HG03342 (cell line): ENCODE data around the gene SLC25A22.

Experiments
- ATAC-seq: cut with Tn5 transposase; IDR thresholded peaks from one replicate; pipeline ENCODE4 v1.9.1; 2021; ENCODE audit warnings: mild to moderate bottlenecking, moderate library complexity; ENCODE audit not compliant: unreplicated experiment

SLC25A22 gene

DNA sequence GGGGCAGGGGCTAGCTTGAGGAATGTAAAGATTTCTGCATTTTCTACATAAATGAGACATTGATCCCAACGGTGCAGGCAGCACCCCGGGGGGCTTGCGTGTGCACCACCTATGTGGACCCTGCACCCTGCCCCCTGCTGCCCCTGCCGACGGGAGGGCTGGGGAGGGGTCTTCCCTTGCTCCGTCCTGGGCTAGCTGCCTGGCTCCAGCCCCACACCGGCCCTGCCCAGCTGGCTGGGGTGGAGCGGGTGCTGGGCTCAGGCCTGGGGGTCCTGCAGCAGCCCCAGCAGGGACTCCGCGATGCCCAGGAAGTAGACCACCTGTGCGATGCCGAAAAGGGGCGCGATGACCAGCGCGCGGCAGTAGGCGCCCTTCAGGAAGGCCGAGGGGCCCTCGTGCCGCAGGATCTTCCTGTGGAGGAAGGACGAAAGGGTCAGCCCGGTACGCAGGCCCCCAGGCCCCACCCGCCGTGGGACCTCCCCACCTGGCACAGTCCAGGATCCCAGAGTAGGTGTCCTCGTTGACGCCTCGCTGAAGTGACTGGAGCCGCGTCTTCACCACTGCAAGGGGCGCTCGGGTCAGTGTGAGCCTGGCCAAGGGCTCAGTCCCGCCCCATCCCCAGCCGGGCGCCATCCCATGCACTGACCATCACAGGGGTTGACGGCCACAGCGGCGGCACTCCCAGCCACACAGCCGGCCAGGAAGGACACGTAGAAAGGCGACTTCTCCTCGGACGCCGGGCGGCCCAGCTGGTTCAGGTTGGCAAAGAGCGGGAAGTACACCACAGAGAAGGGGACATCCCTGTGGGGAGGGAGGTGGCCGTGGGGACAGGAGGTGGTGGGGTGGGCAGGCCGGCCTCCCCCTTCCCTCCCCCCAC is 6.2 kb downstream of the SLC25A22 start:
- ATAC-seq, result no peak

DNA sequence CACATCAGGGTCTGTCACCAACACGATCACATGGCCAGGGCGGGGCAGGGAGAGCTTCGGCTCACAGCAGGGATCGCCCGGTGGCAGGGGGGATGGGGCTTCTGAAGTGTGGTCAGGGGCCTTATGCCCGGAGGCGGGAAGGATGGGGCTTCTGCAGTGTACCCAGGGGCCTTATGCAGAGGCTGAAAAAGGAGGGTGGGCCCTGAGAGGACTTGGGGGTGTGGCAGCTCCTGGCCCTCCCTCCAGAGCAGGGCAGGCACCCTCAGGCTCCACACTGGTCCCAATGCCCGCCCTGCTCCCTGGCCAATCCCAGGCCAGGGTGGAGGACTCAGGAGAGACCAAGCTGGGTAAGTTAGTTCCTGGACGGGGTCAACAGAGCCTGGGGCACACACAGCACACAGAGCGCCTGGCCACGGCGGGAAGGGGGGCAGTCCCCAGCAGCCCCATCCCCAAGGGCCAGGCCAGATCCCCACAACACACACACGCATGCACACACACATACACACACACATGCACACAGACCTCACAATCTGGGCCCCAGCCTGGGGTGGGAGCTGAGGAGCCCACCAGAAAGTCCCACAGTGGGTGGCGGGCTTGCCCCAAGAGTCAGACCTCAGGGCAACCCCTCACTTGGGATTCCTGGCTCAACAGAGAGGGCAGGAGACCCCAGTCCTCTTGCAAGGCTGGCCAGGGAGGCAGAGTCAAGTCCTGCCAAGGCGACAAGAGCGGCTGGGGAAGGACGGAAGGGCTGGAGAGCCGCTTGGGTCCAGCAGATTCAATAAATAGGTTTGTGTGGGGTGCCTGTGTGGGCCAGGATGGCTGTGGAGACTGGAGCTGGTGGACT is 7.1 kb downstream of the SLC25A22 start:
- ATAC-seq, result no peak

DNA sequence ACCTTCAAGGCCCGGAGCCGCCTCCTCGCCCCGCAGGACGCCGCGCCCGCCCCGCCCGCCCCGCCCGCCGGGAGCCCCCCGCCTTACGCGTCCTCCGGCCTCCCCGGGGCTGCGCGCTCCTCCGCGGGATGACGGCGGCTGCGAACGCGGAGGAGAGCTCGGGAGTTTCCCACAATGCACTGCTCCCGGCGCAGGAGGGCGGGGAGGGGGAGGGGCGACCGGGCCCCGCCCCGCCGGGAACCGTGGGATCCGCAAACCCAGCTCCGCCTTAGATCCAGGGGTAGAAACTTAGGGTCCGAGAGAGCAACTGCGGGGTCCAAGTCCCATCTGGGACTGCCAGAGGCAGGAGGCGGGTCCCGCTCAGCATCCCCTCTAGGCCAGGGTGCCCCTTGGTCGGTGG is 8.1 kb downstream of the SLC25A22 start, which contains the start of gene CEND1:
Gene CEND1 (minus strand): TSS at position 148 of the 400 bp plus-strand sequence. CDS start 1,514 bp downstream, outside the sequence.
- no peak for ATAC-seq

DNA sequence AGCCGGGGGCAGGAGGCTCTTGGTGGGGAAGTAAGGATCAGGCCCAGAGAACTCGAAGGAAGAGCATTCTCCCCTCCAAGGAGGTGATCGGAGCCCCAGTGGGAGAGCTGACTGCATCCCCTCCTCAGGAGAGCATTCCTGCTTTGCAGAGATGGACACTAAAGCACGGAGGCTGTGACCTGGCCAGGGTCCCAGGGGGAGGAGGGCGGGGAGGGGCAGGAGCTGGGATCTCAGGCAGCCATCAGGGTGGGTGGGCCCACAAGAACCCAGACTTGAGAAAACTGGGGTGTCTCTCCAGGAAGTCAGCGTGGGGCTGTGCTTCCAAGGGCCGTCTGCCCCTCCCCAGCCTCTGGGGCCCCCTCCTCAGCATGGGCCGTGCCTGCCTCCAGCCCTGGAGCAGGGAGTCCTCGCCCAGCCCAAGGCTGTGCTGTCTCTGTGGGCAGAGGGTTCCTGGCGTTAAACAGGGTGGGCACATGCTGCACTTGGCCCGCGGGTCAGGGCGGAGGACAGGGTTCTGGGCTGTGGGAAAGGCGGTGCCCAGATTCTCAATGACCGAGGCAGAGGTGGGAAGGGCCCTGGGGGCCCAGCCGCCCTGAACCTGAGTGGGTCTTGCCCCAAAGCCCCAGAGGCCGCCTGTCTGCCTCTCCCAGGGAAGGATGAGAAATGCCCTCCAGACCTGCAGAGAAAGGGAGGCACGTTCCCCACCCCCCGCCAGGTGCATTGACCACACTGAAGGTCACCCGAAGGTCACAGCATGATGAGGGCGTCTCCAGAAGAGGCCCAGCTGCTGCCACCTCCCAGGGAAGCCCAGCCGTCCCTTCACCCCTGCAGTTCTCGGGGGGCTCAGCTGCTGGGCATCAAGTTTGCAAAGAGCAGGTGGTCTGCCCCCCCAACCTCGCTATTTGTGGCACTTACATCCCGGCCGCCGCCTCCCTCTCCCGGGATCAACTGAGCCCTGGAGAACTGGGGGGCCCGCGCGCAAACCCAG is 8.8 kb downstream of the SLC25A22 start:
- ATAC-seq, result no peak

DNA sequence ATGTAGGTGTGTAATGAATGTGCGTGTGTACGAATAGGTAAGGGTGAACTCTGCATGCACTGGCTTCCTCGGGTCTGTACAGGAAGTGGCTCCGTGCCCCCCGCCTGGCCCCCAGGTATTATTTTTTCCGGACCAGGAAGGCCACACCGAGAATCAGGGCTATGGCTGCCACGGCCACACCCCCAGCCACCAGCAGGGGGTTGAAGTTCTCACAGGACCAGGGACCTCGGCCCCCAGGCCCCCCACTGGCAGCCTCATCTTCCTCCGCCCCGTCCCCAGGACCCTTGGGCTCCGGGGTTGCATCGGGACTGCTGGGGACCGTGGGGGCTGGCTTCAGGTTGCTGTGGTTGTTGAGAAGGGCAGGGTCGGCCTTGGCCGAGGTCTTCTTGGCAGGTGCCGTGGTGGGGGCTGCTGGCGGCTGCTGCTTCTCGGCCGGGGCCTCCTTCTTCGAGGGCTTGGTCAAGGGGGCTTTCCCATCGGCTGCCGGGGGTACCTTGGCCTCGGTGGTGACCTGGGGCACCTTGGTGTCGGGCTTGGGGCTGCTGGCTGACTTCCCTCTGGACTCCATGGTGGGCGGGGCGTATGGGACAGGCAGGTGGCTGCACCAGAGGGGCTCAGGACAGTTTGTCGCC is 10.0 kb downstream of the SLC25A22 start:
- no peak for ATAC-seq

DNA sequence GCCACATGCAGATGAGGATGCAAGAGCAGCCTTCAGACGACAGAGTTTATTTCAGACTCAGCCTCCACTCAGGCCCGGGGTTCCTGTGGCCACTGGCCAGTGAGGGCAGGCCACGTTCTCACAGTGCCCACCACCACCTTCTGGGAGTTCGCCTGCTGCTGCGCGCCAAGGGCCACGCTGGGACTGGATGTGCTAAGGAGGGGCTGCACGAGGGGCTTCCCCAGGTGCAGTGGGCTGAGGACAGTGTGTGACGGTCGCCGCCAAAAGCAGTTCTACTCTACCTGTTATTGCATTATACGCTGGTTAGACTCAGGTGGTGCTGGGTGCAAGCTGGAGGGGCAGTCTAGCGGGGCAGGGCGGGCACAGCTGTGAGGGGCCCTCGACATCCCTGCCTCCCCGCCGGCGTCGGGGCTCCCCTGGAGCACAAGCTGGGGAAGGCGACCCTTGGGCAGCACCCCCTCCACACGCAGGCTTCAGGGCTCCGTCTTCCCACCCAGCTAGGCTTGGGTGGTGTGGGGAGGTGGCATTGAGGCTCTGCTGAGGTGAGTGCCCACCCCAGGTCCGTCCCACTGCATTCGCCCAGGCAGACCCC is 10.9 kb downstream of the SLC25A22 start:
- ATAC-seq, result no peak

DNA sequence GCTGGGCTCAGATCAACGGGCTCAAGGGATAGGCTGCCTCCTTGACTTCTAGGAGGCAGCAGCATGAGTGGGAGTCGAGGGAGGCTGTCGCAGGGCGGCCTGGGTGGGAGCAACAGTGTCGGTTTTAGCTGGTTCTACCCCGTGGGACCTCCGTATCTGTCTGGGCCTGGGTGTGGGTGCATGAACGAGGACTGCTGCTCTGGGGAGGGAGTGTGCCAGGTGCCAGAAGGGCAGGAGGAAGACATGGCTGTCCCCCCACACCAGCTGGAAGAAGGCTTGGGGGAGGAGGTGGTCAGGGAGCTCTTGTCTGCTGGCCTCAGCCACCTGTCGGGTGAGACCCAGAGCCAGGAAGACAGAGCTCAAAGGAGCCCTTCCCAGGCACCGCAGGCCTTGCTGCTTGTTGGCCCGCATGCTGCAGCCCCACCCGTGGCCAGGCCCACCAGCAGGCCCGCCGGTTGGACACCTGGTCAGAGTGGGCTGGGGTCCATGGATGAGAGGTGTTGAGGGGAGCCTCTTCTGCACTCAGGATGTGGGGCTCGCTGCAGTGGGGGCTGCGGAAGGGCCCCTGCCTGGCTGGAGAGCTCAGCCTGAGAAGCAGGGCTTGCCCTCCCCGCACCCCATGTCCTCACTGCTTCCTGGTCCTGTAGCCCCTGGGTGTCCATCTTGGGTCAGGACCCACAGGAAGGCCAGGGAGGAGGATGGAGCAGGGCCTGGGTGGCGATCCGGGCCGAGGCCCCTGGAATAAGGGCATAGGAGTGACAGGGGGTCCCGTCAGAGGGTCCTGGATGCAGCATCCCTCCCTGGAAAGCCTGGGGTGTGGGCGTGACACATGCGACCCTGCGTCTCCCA is 11.6 kb downstream of the SLC25A22 start:
- ATAC-seq, result no peak

DNA sequence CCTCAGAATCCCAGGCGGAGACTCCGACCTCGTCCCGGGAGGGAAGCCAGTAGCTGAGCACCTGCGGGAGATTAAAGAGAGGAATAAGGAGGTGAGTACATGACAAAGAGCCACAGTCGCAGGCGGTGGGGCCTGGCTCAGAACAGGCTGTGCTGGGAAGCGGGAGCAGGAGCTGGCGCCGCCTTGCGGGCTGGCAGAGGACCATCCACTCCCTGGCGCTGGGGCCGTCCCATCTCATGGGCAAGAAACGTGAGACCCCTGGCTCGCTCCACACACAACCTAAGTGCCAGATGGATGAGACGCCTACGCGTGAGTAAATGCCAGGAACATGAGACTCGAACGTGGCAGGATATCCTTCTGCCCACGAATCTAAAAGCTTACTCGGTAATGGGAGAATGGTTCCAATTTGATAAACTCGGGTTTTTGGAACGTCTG is 14.5 kb downstream of the SLC25A22 start:
- ATAC-seq, result no peak

DNA sequence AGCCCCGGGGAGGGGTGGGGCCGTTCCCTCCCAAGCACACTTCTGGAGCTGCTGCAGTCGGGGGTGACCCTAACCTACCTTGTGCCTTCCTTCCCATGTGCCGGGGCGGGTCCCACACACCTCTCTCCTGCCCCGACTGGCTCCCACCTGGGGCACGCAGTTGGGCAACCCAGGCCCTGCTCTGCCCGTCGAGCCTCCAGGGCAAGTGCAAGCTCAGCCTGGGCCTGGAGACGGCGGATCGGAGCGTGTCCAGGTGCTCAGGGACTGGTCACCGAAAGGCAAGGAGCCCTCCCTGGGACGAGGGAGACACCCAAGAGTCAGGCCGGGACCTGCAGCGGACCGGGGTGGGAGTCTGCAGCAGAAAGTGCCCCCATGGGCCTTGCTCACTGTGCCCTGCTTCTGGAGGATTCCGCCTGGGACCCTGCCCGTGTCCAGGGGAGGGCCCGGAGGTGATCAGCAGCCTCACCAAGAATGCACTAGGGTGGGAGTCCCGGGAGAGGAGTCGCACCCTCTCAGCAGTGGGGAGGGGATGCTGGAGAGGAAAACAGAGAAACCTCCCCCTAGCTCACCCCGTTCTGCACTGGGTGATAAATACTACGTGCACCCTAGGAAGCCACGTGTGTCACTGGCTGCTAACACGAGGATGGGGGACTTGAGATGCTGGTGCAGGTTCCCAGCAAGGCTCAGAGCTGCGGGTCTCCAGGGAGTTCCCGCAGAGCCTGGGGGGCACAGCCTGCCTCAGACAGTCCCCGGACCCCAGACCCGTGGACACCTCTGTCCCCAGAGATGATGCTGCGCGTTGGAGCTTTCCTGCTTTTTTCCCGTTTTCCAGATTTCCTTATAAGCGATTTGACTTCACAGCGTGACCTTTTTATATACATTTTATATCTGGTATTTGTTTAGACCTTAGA is 15.6 kb downstream of the SLC25A22 start:
- ATAC-seq, result no peak

DNA sequence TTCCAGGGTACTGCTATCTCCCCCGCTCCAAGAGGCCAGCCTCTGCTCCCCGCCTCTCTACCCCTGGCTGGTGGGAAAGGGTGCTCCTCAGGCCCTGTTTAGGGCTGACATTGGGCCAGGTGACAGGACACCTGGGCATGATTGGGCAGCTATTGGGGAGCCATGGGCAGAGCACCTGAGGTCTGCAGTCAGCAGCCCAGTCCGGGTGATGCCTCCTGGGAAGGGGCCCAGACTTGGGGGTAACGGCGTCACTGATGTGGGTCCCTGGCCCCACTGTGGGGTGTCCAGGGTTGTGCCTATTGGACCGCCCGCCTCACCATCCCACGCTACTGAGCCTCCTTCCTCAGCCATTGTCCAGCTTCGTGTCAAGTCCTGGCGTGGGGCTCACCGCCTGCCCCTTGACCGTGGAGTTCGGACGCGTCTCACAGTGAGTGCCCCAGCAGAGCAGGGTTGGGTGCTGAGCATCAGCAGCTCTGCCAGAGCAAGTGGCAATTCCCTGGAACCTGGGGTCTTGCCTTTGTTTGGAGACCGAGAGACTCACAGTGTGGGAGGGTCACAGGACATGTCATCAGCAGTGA is 18.0 kb downstream of the SLC25A22 start:
- ATAC-seq, result no peak

DNA sequence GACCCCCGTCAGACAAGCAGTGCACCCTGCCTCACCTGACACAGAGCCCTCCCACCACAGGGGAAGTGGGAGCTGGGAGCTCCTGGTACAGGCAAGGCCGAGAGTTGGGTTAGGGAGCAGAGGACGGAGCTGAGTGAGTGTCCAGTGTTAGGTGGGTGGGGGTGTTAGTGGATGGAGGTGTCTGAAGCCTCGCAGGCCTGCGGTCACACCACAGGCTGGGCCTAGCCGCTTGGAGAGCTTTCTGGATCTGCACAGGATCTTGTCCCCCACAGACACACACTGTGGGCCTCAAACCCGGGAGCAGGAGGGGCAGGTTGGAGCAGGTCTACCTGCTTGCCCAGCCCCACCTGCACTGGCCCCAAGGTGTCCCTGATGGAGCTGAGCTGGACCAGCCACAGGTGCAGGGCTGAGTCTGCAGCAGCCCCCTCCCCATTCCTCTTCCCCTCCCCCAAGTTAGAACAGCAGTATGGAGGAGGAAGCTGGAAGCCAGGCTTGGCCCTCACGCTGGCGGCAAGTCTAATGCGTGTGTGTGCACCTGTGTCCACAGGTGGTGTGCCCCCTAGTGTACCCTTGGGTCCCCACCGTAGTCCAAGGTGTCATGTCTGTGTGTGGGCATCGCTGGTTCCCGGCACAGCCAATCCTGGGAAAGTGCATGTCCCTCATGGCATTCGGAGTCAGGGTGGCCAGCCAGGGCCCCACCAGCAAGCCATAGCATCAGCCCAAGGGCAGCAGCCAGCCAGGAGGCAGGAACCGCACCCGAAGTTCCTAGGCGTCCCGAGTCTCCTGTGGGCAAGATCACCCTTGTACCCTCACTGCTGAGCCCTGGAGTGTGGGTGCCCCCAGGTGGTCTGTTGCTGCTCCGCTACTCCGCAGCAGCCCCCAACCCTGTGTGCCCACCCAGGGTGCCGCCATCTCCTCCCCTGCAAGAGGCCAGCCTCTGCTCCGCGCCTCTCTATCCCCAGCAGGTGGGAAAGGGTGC is 18.8 kb downstream of the SLC25A22 start:
- ATAC-seq, result no peak

DNA sequence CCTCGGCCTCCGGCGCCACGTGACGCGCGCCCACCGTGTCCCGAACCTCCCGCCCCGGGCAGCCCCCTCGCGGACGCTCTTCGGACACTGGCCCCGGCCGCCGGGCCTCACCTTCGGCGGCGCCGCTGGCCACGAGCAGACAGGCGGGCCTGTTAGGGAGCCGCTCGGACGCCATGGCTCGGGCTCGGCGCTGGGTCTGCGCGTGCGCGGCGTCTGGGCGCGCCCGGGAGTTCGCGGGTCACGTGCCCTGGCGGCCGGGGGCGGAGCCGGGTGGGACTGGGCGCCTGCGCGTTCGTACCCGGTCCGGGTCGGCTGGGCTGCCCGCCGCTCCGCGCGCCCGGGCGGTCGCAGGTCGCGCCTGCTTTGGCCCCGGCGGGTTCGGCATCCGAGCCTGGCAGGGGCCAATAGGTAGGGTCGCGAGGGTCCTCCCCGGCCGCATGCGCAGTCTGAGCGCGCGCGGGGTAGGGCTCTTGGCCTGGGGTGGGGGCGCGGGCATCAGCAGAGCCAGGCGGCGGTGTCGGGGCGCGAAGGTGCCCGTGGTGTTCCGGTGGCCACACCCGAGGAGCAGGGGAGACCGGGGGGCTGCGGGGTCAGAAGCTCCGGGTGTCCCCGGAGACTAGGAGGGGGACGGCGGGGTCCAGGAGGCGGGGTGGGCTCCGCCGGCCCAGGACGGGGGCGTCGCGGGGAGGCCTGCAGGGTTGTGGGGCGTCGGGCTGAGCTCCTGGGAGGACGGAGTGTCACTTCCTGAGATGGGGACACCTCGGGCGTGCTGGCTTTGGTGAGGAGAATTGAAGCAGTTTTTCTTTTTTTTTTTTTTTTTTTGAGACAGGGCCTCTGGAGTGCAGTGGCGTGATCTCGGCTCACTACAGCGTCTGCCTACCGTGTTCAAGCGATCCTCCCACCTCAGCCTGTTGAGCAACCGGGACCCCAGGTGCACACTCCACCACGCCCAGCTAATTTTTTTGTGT is 20.5 kb downstream of the SLC25A22 start, which contains the start of gene GATD1:
Gene GATD1 (minus strand): TSS at position 200 of the 968 bp plus-strand sequence. CDS start 25 bp downstream, at position 175.
- peak; percentile 70 for ATAC-seq

DNA sequence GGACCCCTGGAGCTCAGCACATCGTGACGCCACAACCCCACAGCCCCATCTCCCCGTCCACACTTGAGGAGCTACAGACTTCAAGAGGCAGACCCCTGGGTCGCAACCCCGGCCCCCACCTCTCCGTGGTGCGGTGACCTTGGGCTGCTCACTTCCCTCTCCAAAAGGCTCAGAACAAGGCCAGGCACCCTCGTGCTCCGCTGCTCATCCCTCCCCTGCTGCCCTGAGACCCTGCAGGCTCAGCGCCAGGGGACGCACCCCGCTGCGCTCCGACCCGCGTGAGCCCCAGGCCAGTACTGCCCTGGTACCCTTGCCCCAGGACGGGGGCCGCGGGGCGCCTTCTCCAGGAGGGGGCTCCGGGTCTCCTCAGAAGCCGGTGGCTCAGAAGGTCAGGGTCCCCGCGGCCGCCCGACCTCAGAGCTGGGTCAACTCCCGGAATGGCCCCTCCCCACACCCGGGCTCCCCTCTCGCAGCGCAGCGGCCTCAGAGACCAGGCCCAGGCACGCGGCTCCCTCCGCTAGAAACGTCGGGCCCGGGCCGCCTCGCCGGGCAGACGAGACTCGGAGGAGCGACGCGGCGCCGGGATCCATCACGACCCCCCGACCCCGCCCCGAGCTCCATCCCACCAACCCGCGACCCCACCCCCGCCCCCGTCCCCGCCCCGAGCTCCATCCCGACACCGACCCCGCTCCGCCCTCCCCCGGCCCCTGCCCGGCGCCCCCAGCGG is 21.4 kb downstream of the SLC25A22 start:
- ATAC-seq, result peak; percentile 29

DNA sequence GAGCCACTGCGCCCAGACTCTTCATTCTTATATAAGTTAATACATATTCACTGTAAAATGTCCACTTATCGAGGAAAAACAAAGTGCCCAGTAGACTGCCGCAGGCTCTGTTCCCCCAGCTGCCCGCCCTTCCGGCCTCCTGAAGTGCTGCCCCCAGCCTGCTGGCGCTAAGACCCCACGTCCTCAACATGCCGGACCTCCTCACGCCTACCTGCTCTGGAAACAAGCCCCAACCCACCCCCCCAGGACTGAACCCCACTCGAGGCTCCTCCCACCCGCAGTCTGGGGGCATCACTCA is 21.9 kb downstream of the SLC25A22 start:
- ATAC-seq, result no peak
